PFSK-1 (cell line): ENCODE measurements around the gene DCAF10.

ENCODE experiments used
- POLR2AphosphoS5 ChIP-seq: IDR thresholded peaks from 2 replicates; pipeline ENCODE4 v1.6.1; 2012; ENCODE audit warnings: low read depth, mild to moderate bottlenecking, control low read depth, low read length, moderate library complexity
- SIN3A ChIP-seq: IDR thresholded peaks from 2 replicates; pipeline ENCODE4 v1.6.1; 2012; ENCODE audit warnings: mild to moderate bottlenecking, low read length, moderate library complexity, borderline replicate concordance; ENCODE audit not compliant: insufficient read depth
- TAF1 ChIP-seq: IDR thresholded peaks from 2 replicates; pipeline ENCODE4 v1.6.1; 2012; ENCODE audit warnings: low read length, control low read depth, borderline replicate concordance; ENCODE audit not compliant: insufficient read depth

- TF ChIP-seq TAF1 = no peak
- TF ChIP-seq POLR2AphosphoS5 = no peak
- no peak for TF ChIP-seq SIN3A
These were observed 113.6 kb downstream of the DCAF10 start for GRCh38 chr9:37914154-37914551.
